Esophagus muscularis mucosa (tissue), 4 donors: ENCODE data around the gene LARGE1.

Source experiments
- EP300 ChIP-seq: sonication (generic); formaldehyde crosslinking; IDR thresholded peaks from one replicate; pipeline ENCODE4 v1.6.1; 2017; ENCODE audit warnings: antibody characterized with exemption
- POLR2A ChIP-seq: fragments of 450-650 bp; IDR thresholded peaks from one replicate; pipeline ENCODE4 v1.6.1; 2017; ENCODE audit warnings: antibody characterized with exemption, moderate library complexity, mild to moderate bottlenecking, low read depth
- TF ChIP-seq, protein P1 (sequence below), 3 experiments: fragments of 200-600 bp in 2 of 3; fragments of 450-650 bp in 1 of 3; sonication (generic) in 2 of 3; IDR thresholded peaks; one replicate each; pipeline ENCODE4 v1.5.1; 2017 to 2019; ENCODE audit warnings: antibody characterized with exemption in 3 of 3, mild to moderate bottlenecking in 2 of 3, moderate library complexity in 1 of 3

DNA sequence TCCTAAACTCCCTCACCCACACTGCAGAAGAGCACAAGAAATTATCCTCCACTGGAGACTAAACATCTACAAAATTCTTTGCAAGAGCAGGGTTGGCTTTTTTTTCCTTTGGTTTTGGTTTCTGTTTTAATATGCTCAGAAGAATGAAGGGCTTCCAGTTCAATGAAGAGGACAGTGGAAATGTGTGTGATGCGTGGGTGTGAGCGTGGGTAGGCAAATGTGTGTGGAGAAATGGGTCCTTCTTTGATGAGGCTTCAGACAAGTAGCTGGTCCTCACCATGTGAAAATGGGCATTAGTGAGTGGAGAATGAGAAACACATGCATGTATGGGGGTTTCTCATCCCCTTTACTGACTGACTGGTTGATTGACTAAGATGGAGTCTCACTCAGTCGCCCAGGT lies 598.8 kb downstream of the LARGE1 start:
- TF ChIP-seq, protein P1, sequence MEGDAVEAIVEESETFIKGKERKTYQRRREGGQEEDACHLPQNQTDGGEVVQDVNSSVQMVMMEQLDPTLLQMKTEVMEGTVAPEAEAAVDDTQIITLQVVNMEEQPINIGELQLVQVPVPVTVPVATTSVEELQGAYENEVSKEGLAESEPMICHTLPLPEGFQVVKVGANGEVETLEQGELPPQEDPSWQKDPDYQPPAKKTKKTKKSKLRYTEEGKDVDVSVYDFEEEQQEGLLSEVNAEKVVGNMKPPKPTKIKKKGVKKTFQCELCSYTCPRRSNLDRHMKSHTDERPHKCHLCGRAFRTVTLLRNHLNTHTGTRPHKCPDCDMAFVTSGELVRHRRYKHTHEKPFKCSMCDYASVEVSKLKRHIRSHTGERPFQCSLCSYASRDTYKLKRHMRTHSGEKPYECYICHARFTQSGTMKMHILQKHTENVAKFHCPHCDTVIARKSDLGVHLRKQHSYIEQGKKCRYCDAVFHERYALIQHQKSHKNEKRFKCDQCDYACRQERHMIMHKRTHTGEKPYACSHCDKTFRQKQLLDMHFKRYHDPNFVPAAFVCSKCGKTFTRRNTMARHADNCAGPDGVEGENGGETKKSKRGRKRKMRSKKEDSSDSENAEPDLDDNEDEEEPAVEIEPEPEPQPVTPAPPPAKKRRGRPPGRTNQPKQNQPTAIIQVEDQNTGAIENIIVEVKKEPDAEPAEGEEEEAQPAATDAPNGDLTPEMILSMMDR (IDR thresholded peaks at IDR 0.05): no peak
- TF ChIP-seq POLR2A: no peak
- TF ChIP-seq EP300: no peak
